Fibroblast of the conjunctiva (primary cell): ENCODE measurements around the gene MCF2L2.
"Not testable (repeated sequence)": the region's sequence is repeated elsewhere in the genome, so short reads cannot be mapped to it uniquely, and the experiment has no call there.

ENCODE experiments used
- DNase-seq: peaks from one replicate; pipeline ENCODE4 v3.0.0-alpha.2; 2010; ENCODE audit warnings: low read depth

MCF2L2 gene

GRCh38 chr3:183428447-183429211 lies at the start of gene MCF2L2:
MCF2L2 (minus strand) TSS chr3:183428619; CDS start chr3:183427977, 642 bp downstream.
- DNase-seq: peak; percentile 1

DNA sequence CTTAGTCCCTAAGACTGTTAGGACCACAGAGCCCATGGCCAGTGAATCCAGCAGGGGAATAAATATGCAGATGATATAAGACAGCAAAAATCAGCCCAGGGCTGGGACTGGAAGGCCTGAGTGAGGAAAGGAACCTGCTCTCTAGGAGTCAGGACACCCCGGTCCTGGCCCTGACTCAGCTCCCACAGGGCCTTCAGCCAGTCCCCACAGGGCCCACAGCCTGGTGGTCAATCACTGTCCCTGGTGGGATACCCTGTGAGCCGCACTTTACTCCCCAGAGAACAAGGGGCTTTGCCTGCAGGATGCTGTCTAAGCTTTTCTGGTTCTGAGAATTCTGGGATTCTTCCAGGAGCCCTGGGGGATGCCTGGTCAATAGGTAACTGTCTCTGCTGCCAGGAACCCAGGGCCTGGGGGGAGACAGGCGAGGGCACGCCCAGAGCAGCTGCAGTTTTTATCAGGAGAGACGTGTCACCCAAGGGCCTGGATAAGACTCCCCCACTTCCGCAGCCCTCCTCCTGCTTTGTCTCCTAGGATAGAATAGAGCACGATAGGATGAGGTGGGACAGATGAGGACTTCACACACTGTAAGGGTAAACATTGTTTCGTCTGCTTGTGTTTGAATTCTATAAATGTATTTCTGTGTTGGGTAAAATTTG lies 49.5 kb upstream of the MCF2L2 start:
- DNase-seq: no peak

GRCh38 chr3:183475764-183476162 lies 47.3 kb upstream of the MCF2L2 start:
- DNase-seq: not testable (repeated sequence)

DNA sequence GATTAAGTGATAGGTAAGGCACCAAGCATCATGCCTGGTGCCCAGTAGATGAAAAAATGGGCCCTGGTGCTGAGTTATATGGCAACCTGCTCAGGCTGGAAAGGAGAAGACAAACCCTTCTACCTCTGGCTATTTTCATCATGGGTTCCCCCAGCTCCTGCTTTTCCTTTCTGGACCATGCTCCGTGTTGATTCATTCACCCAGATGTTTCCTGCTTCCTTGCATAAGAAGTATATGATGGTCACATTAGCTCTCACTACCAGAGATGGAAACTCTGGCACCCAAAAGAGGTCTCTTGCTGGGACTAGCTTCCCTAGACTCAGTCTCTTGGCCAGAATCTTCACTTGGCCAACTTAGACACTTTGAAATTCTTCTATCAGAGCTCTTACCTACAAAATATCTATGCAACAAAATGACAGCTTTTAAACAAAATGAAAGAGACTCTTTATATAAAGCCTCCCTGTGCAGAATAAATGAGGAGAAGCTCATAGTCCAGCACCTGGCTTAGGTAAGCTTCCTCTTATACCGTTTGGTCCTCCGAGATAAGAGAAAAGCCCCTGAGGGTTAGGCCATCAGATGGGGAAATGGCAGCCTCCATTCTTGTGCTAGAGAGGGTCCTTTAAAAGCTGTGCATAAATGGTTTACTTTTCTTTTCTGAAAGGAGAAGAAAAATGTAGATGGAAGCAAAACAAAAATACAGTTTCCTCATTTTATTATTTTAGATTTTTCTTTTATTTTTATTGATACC lies 46.8 kb upstream of the MCF2L2 start:
- no peak for DNase-seq

GRCh38 chr3:183473969-183474368 lies 45.5 kb upstream of the MCF2L2 start:
- DNase-seq: no peak

GRCh38 chr3:183472155-183472554 lies 43.7 kb upstream of the MCF2L2 start:
- DNase-seq: no peak

GRCh38 chr3:183468424-183468823 lies 40.0 kb upstream of the MCF2L2 start:
- DNase-seq: no peak

- no peak for DNase-seq
Measured at GRCh38 chr3:183466575-183466974, 38.2 kb upstream of the MCF2L2 start.

DNA sequence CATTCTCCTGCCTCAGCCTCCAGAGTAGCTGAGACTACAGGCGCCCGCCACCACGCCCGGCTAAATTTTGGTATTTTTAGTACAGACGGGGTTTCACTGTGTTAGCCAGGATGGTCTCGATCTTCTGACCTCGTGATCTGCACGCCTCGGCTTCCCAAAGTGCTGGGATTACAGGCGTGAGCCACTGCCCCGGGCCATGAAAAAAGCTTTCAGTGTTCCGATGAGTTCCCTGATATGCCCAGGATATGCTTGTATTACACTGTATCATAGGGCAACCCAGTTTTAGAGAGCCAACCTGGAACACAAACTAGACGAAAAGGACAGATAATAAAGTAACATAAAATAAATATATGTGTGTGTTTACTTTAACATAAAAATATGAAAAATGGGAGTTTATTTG lies 37.3 kb upstream of the MCF2L2 start:
- not testable (repeated sequence) for DNase-seq

- DNase-seq: no peak
Measured at GRCh38 chr3:183464480-183464879, 36.1 kb upstream of the MCF2L2 start.

DNA sequence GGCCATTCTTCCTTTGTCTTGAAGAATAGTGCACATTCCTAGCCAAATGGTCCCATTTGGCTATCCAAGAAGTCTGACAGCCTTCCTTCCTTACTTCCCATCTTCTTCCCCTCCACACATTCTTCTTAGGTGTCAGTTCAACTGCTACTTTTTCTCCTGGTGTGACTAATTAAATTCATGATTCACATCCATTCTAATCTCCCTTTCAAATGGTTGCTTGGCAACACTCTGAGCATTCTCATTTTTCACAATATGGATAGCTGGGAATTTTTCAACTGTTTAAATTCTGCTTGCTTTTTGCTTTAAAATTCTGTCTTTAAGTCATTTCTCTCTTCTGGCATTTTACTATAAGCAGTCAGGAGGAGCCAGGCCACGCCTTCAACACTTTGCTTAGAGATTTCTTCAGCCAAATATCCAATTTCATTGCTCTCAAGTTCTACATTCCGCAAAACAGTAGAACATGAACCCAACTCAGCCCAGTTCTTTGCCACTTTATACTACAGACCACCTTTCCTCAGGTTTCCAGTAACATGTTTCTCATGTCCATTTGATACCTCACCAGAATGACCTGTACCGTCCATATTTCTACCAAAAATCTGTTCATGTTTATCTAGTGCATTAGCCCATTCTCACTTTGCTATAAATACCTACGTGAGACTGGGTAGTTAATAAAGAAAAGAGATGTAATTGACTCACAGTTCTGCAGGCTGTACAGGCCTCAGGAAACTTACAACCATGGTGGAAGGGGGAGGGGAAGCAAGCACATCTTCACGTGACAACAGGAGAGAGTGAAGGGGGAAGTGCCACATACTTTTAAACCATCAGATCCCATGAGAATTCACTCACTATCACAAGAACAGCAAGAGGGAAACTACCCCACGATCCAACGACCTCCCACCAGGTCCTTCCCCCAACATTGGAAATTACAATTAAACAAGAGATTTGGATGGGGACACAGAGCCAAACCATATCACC lies 31.9 kb upstream of the MCF2L2 start:
- DNase-seq: no peak

DNA sequence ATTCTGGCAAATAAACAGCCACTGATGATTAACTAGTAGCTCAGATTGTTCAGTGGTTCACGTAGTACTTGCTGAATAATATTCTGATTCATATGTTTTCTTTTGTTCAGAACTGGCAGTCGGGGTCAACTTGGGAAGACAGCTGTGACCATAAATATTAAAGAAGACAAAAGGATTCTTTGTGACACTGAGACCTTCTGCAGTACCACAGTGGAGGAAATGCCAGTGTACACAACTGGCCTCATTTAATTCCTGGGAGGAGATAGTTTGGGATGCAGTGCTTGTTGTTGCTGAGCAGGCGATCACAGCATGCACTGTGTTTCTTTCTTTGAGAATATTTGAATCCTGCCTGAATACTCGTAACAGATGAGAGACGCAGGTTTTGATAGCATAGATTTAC lies 26.7 kb upstream of the MCF2L2 start:
- no peak for DNase-seq

- no peak for DNase-seq
Measured at GRCh38 chr3:183454064-183454463, 25.6 kb upstream of the MCF2L2 start.

DNA sequence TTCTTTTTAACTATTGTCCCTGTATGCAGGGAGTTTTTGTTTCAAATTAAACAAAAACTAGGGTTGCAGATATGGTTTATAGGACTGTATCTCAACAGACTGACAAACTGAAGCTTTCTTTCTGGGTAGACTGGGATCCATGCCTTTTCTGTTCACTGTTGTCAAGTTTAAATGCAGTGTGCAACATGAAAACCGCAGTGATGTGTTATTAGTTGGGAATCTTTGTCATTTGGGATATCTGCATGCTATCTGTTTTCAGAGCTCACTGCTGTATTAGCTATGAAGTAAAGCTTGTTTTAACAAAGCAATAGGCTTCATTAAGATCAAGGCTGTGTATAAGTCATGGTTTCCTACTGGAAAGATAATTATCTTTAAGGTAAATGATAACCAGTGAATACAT lies 21.4 kb upstream of the MCF2L2 start:
- no peak for DNase-seq

GRCh38 chr3:183449391-183449790 lies 21.0 kb upstream of the MCF2L2 start:
- no peak for DNase-seq

- no peak for DNase-seq
Measured at GRCh38 chr3:183448369-183449128, 20.1 kb upstream of the MCF2L2 start.

DNA sequence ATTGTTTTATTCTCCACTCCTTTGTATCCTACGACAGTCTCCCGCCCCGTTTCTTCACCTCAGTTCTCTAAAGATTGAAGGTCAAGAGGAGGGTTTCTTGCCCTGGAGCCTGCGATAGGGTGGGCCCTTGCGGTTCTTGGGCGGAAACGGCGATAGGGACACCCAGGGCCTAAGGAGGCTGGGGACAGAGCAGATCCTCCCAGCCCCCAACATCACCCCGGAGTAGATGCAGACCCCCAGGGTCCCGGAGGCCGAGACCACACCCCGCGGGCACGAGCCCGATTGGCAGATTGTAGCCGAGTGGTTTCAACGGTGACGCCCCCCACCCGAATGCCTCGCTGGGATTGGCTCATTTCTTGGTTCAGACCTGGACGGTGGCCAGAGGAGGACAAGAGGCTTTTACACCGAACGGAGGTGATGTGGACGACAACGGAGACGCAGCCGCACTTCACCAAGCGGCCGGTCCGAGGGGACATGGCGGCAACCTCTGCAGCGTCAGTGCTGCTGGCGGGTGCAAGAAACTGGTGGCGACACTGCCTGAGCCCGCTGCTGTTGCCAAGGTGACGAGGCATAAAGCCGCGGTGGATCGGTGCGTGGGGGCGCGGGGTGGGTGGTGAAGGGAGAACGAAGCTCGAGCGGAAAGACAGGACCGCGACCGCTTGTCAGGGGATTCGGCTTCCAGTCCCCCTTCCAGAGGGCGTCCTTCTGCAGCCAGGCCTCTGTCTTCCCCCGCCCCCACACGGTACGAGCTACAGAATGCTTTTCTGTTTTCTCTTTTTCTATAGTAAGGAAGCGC lies 19.0 kb upstream of the MCF2L2 start:
- peak; percentile 58 for DNase-seq

GRCh38 chr3:183446838-183447205 lies 18.4 kb upstream of the MCF2L2 start:
- DNase-seq: no peak

GRCh38 chr3:183444748-183445147 lies 16.3 kb upstream of the MCF2L2 start:
- no peak for DNase-seq
